Tibial artery (tissue), 4 donors: ENCODE results near the gene TMEM245.
"Not testable (repeated sequence)": the region's sequence is repeated elsewhere in the genome, so short reads cannot be mapped to it uniquely, and the experiment has no call there.

Source experiments
- DNase-seq, 2 donors: peaks; one replicate each; pipeline ENCODE4 v3.0.0-alpha.2; 2019
- H3K27ac ChIP-seq, 2 donors: fragments of 200-600 bp; sonication (generic) in 1 of 2; 1 replicate in 1 of 2; 2 replicates in 1 of 2; pipeline ENCODE4 v1.5.1; 2018 to 2019; ENCODE audit warnings: mild to moderate bottlenecking in 1 of 2
- H3K27me3 ChIP-seq, 2 donors: fragments of 200-600 bp; sonication (generic) in 1 of 2; one replicate each; pipeline versions ENCODE4 v1.5.1 to v1.6.0; 2016 to 2019
- H3K36me3 ChIP-seq, 3 donors: fragments of 200-600 bp; sonication (generic) in 2 of 3; one replicate each; pipeline ENCODE4 v1.5.1; 2016 to 2019; ENCODE audit warnings: mild to moderate bottlenecking in 2 of 3
- H3K4me1 ChIP-seq, 4 donors: fragments of 200-600 bp; sonication (generic) in 2 of 4; 1 replicate in 3 of 4; 2 replicates in 1 of 4; pipeline ENCODE4 v1.5.1; 2016 to 2019
- H3K4me3 ChIP-seq, 2 donors: fragments of 200-600 bp; sonication (generic) in 1 of 2; 1 replicate in 1 of 2; 2 replicates in 1 of 2; pipeline ENCODE4 v1.5.1; 2018 to 2019; ENCODE audit warnings: mild to moderate bottlenecking in 2 of 2
- H3K9me3 ChIP-seq, 3 donors: fragments of 200-600 bp; sonication (generic) in 1 of 3; one replicate each; pipeline ENCODE4 v1.5.1; 2016 to 2019
- CTCF ChIP-seq, 2 experiments: fragments of 200-600 bp in 1 of 2; fragments of 450-650 bp in 1 of 2; IDR thresholded peaks; one replicate each; pipeline ENCODE4 v1.5.1; 2017 to 2019; ENCODE audit warnings: antibody characterized with exemption in 2 of 2, mild to moderate bottlenecking in 1 of 2, moderate library complexity in 1 of 2
- intact Hi-C: fragments of 100-400 bp; cut with DNase I; formaldehyde crosslinking; loops from one replicate; pipeline ENCODE4 v1.15.0; 2023; ENCODE audit warnings: low total_unique reads

TMEM245 gene

GRCh38 chr9:109132567-109133021 lies 12.8 kb upstream of the TMEM245 start:
- Histone ChIP-seq H3K4me3 (no peak overlapping the region), H3K27ac (no peak overlapping the region), H3K9me3 (no peaks in the 10 kb centered on the region), H3K27me3 (no peaks in the 10 kb centered on the region), H3K36me3 (no peaks in the 10 kb centered on the region), H3K4me1 (no peaks in the 10 kb centered on the region)
- DNase-seq = no peak
- intact Hi-C loops = no loop called here
- TF ChIP-seq CTCF (IDR thresholded peaks at IDR 0.05) = no peak

- no peak overlapping the region for H3K4me3 ChIP-seq
- intact Hi-C loops = no loop called here
- H3K36me3 ChIP-seq = no peaks in the 10 kb centered on the region
- no peaks in the 10 kb centered on the region for H3K27me3 ChIP-seq
- DNase-seq = no peak
- H3K9me3 ChIP-seq = no peaks in the 10 kb centered on the region
- no peak overlapping the region for H3K27ac ChIP-seq
- H3K4me1 ChIP-seq = no peaks in the 10 kb centered on the region
- no peak for TF ChIP-seq CTCF (IDR thresholded peaks at IDR 0.05)
Observed at GRCh38 chr9:109129470-109130197, 9.9 kb upstream of the TMEM245 start.

GRCh38 chr9:109126671-109127070 lies 6.9 kb upstream of the TMEM245 start:
- H3K36me3 ChIP-seq, H3K27me3 ChIP-seq, DNase-seq, H3K9me3 ChIP-seq, H3K4me3 ChIP-seq, H3K4me1 ChIP-seq, H3K27ac ChIP-seq, intact Hi-C loops: not testable (repeated sequence)

- Histone ChIP-seq H3K36me3 (no peaks in the 10 kb centered on the region), H3K4me1 (no peaks in the 10 kb centered on the region), H3K27me3 (no peaks in the 10 kb centered on the region), H3K27ac (no peak overlapping the region), H3K4me3 (no peak overlapping the region), H3K9me3 (no peaks in the 10 kb centered on the region)
- no peak for TF ChIP-seq CTCF (IDR thresholded peaks at IDR 0.05)
- no peak for DNase-seq
- intact Hi-C loops = no loop called here
Observed at GRCh38 chr9:109124121-109124520, 4.4 kb upstream of the TMEM245 start.

- H3K27ac ChIP-seq = no peak overlapping the region
- H3K36me3 ChIP-seq = no peaks in the 10 kb centered on the region
- H3K4me3 ChIP-seq = no peak overlapping the region
- TF ChIP-seq CTCF (IDR thresholded peaks at IDR 0.05) = no peak
- DNase-seq = no peak
- H3K9me3 ChIP-seq = no peaks in the 10 kb centered on the region
- H3K27me3 ChIP-seq = no peaks in the 10 kb centered on the region
- intact Hi-C loops = no loop called here
- H3K4me1 ChIP-seq = peaks cover 0 to 11% (median 5%) of the 10 kb centered on the region in 4 donors
Observed at GRCh38 chr9:109122726-109123621, 3.2 kb upstream of the TMEM245 start.

GRCh38 chr9:109121232-109121796 lies 1.6 kb upstream of the TMEM245 start:
- TF ChIP-seq CTCF (IDR thresholded peaks at IDR 0.05) = no peak
- Histone ChIP-seq H3K4me1 (peaks cover 0 to 27% (median 15%) of the 10 kb centered on the region in 4 donors), H3K36me3 (no peaks in the 10 kb centered on the region), H3K27ac (no peak overlapping the region), H3K9me3 (no peaks in the 10 kb centered on the region), H3K27me3 (no peaks in the 10 kb centered on the region), H3K4me3 (no peak overlapping the region)
- intact Hi-C loops = no loop called here
- DNase-seq = no peak
